Measurements from ENCODE around the gene MPZL1. TPM values are rescaled to one million over a fixed set of nuclear protein-coding genes. Genes with fewer than 3 reads are reported as not detected.

The MPZL1 gene
- total RNA-seq (60.6 TPM), polyA plus RNA-seq (ENCODE audit: insufficient read depth in 1 of 8, insufficient read length in 8 of 8, low replicate concordance in 1 of 8) (100 to 1,000 TPM in 1 of 8 donors, 10 to 100 TPM in 7; 67.1 to 112 (median 78.3) TPM)
- long read RNA-seq, donor 1, full-length matches to known transcripts, result 8 of 8 reads
- long read RNA-seq, donor 1, partial matches to known transcripts, result 0 of 8 reads
- long read RNA-seq, donor 1, other reads (novel, unspliced or antisense), result 0 of 8 reads
- long read RNA-seq, donor 2, result 0 reads
- long read RNA-seq, donor 3, full-length matches to known transcripts, result 11 of 11 reads
- long read RNA-seq, donor 3, partial matches to known transcripts, result 0 of 11 reads
- long read RNA-seq, donor 3, other reads (novel, unspliced or antisense), result 0 of 11 reads
- long read RNA-seq, donor 4, full-length matches to known transcripts, result 16 of 33 reads
- long read RNA-seq, donor 4, partial matches to known transcripts, result 17 of 33 reads
- long read RNA-seq, donor 4, other reads (novel, unspliced or antisense), result 0 of 33 reads
- long read RNA-seq, donor 5, full-length matches to known transcripts, result 44 of 57 reads
- long read RNA-seq, donor 5, partial matches to known transcripts, result 13 of 57 reads
- long read RNA-seq, donor 5, other reads (novel, unspliced or antisense), result 0 of 57 reads
- long read RNA-seq, donor 6, full-length matches to known transcripts, result 22 of 22 reads
- long read RNA-seq, donor 6, partial matches to known transcripts, result 0 of 22 reads
- long read RNA-seq, donor 6, other reads (novel, unspliced or antisense), result 0 of 22 reads
- long read RNA-seq, donor 7, full-length matches to known transcripts, result 23 of 89 reads
- long read RNA-seq, donor 7, partial matches to known transcripts, result 66 of 89 reads
- long read RNA-seq, donor 7, other reads (novel, unspliced or antisense), result 0 of 89 reads
- long read RNA-seq, donor 8, full-length matches to known transcripts, result 18 of 46 reads
- long read RNA-seq, donor 8, partial matches to known transcripts, result 28 of 46 reads
- long read RNA-seq, donor 8, other reads (novel, unspliced or antisense), result 0 of 46 reads
- long read RNA-seq, donor 9, full-length matches to known transcripts, result 14 of 14 reads
- long read RNA-seq, donor 9, partial matches to known transcripts, result 0 of 14 reads
- long read RNA-seq, donor 9, other reads (novel, unspliced or antisense), result 0 of 14 reads
- long read RNA-seq, donor 10, full-length matches to known transcripts, result 21 of 21 reads
- long read RNA-seq, donor 10, partial matches to known transcripts, result 0 of 21 reads
- long read RNA-seq, donor 10, other reads (novel, unspliced or antisense), result 0 of 21 reads
- long read RNA-seq, donor 11, full-length matches to known transcripts, result 29 of 29 reads
- long read RNA-seq, donor 11, partial matches to known transcripts, result 0 of 29 reads
- long read RNA-seq, donor 11, other reads (novel, unspliced or antisense), result 0 of 29 reads

- under 1% methylated on average over 52 of the region's 52 CpGs for WGBS (ENCODE audit: insufficient coverage)
- Histone ChIP-seq H3K9me3 (replicated peaks; ENCODE audit: control insufficient read depth, low read depth, low read length) (no peaks in the 10 kb centered on the region), H3K36me3 (ENCODE audit: control insufficient read depth, insufficient read depth, low read length) (no peaks in the 10 kb centered on the region), H3K27ac (ENCODE audit: low read length) (peak within 1 kb of the TSS; percentile 94), H3K4me1 (ENCODE audit: control insufficient read depth, insufficient read depth, low read length) (peaks cover 16% of the 10 kb centered on the region), H3K27me3 (ENCODE audit: control insufficient read depth, insufficient read depth, low read length) (no peaks in the 10 kb centered on the region), H3K4me3 (ENCODE audit: low read length) (peak within 1 kb of the TSS; percentile 72)
- DNase-seq, result peak; percentile 98
Observed at GRCh38 chr1:167721617-167722151, at the start of gene MPZL1. Gene MPZL1 (plus strand): TSS chr1:167721982. CDS start chr1:167722152, 170 bp downstream.

DNA sequence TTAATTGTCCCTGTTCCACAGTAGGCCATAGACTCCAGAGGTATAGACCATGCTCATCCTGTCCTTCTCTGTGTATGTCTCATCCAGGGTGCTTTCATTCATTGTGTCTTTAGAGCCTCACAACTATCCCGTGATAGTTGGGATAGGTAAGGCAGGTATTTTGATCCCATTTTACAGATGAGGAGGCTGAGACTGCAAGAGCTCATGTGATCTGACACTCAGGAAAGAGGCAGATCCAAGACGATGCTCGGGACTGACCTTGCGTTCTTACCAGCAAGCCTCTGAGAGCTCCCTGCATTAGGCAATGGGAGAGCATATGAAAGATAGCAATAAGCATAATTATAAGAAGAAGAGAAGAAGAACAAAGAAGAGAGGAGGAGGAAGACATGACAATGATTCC, 49.0 kb upstream of the MPZL1 start:
- Histone ChIP-seq H3K9me3 (replicated peaks; ENCODE audit: control insufficient read depth, low read depth, low read length) (no peaks in the 10 kb centered on the region), H3K36me3 (ENCODE audit: control insufficient read depth, insufficient read depth, low read length) (no peaks in the 10 kb centered on the region), H3K4me1 (ENCODE audit: control insufficient read depth, insufficient read depth, low read length) (peaks cover 27% of the 10 kb centered on the region), H3K27ac (ENCODE audit: low read length) (no peak overlapping the region), H3K4me3 (ENCODE audit: low read length) (no peak overlapping the region), H3K27me3 (ENCODE audit: control insufficient read depth, insufficient read depth, low read length) (no peaks in the 10 kb centered on the region)
- WGBS (ENCODE audit: insufficient coverage), result 100% methylated on average over 2 of the region's 4 CpGs
- DNase-seq, result no peak

DNA sequence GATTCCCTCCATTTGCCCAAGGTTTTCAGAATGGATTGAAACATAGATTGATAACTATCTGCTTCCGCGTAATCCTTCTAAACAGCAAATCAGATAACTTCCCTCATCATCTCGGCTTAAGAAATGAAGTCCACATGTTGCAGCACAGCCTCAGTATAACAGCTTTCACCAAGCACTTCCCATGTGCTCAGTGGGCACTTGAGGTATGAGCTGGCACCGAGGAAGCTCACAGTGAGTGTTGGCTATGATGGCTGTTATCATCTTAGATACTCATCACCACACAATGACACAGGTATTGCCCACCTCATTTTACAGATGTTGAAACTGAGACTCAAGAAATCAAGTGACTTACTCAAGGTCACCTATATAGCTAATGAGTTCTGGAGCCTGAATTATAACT, 48.5 kb upstream of the MPZL1 start:
- WGBS (ENCODE audit: insufficient coverage), result 60% methylated on average over 1 of the region's 4 CpGs
- H3K27ac ChIP-seq (ENCODE audit: low read length), result no peak overlapping the region
- H3K27me3 ChIP-seq (ENCODE audit: control insufficient read depth, insufficient read depth, low read length), result no peaks in the 10 kb centered on the region
- no peak for DNase-seq
- H3K4me1 ChIP-seq (ENCODE audit: control insufficient read depth, insufficient read depth, low read length), result peaks cover 24% of the 10 kb centered on the region
- no peaks in the 10 kb centered on the region for H3K9me3 ChIP-seq (replicated peaks; ENCODE audit: control insufficient read depth, low read depth, low read length)
- H3K4me3 ChIP-seq (ENCODE audit: low read length), result no peak overlapping the region
- no peaks in the 10 kb centered on the region for H3K36me3 ChIP-seq (ENCODE audit: control insufficient read depth, insufficient read depth, low read length)

DNA sequence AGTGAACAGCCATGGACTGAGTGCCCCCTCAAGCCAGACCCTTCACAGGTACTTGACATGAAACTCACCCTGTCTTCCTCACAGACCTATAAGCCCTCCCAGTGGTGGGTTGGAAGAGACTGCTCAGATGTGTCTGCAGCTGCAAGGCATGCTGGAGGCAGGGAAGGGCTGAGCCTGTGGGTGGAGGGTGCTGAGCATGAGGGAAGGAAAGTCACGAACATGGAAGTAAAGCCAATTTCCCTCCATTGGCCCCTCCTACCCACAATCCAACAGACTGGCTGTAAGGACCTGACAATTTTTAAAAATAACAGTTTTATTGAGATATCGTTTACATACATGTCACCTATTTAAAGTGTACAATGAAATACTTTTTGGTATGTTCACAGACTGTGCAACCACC, 47.6 kb upstream of the MPZL1 start:
- no peaks in the 10 kb centered on the region for H3K9me3 ChIP-seq (replicated peaks; ENCODE audit: control insufficient read depth, low read depth, low read length)
- no peak overlapping the region for H3K27ac ChIP-seq (ENCODE audit: low read length)
- WGBS (ENCODE audit: insufficient coverage), result no CpG with 5 or more reads among the region's 2 CpGs
- H3K4me1 ChIP-seq (ENCODE audit: control insufficient read depth, insufficient read depth, low read length), result peaks cover 24% of the 10 kb centered on the region
- no peak overlapping the region for H3K4me3 ChIP-seq (ENCODE audit: low read length)
- DNase-seq, result no peak
- no peaks in the 10 kb centered on the region for H3K36me3 ChIP-seq (ENCODE audit: control insufficient read depth, insufficient read depth, low read length)
- no peaks in the 10 kb centered on the region for H3K27me3 ChIP-seq (ENCODE audit: control insufficient read depth, insufficient read depth, low read length)

DNA sequence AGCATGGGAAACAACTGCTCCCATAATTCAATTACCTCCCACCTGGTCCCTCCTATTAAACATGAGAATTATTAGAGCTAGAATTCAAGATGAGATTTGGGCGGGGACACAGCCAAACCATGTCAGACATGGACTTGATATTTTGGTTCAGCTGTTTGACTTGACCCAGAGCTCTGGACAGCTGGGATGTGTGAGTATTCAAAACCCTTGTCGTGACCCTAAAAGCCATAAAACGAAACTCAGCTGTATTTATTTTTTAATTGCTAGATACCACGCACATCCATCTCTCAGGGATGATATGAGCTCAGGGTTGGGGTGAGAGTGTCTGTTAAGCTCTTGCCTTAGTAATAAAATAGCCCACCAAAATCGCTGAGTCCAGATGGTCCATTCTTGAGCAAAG, 46.3 kb upstream of the MPZL1 start:
- H3K9me3 ChIP-seq (replicated peaks; ENCODE audit: control insufficient read depth, low read depth, low read length), result no peaks in the 10 kb centered on the region
- H3K4me1 ChIP-seq (ENCODE audit: control insufficient read depth, insufficient read depth, low read length), result peaks cover 18% of the 10 kb centered on the region
- no peak for DNase-seq
- no peaks in the 10 kb centered on the region for H3K27me3 ChIP-seq (ENCODE audit: control insufficient read depth, insufficient read depth, low read length)
- no peaks in the 10 kb centered on the region for H3K36me3 ChIP-seq (ENCODE audit: control insufficient read depth, insufficient read depth, low read length)
- no peak overlapping the region for H3K27ac ChIP-seq (ENCODE audit: low read length)
- WGBS (ENCODE audit: insufficient coverage), result 75% methylated on average over 2 of the region's 5 CpGs
- no peak overlapping the region for H3K4me3 ChIP-seq (ENCODE audit: low read length)

GRCh38 chr1:167676205-167676915, 45.4 kb upstream of the MPZL1 start:
- no peak for DNase-seq
- Histone ChIP-seq H3K4me1 (ENCODE audit: control insufficient read depth, insufficient read depth, low read length) (peaks cover 21% of the 10 kb centered on the region), H3K27me3 (ENCODE audit: control insufficient read depth, insufficient read depth, low read length) (no peaks in the 10 kb centered on the region), H3K27ac (ENCODE audit: low read length) (no peak overlapping the region), H3K4me3 (ENCODE audit: low read length) (no peak overlapping the region), H3K36me3 (ENCODE audit: control insufficient read depth, insufficient read depth, low read length) (no peaks in the 10 kb centered on the region), H3K9me3 (replicated peaks; ENCODE audit: control insufficient read depth, low read depth, low read length) (no peaks in the 10 kb centered on the region)
- 82% methylated on average over 1 of the region's 2 CpGs for WGBS (ENCODE audit: insufficient coverage)

DNA sequence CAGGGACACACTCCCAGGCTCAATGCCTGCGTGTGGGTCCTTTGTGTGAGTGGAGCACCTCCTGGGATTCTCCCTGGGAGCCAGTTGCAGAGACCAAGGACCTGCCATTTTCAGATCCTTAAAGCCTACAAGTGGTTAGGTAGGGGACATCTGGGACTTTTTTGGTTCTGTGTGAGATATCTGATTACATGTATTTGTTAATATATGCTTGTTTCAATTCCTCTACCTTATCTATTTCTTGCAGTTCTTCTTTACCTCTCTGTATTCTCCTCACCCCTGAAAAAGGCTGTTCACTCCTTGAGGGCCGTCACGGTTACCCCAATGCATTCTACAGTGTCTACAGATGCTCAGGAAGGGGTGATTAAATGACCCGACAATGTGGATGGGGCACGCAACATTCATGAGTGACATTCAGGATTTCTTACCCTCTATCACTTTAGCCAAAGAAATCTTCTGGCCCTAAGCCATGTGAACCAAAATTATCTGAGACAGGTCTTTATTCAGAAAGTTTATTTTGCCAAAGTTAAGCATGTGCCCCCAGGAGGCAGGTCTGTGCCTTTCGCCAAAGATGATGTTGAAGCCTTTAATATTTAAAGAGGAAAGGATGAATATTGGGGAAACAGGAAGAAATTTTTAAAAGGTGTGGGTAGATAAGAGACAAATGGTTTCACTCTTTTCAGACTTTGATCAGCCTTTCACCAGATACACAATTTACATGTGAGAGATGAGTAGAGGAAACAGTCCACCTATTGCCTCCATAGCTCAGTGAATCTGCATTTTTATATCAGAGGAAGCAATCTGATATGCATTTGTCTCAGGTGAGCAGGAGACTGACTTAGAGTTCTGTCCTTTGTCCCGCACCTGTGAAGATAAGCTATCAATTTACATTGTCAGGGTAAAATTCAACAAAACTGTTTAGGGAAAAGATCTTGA, 44.6 kb upstream of the MPZL1 start:
- no peak for DNase-seq
- Histone ChIP-seq H3K27me3 (ENCODE audit: control insufficient read depth, insufficient read depth, low read length) (no peaks in the 10 kb centered on the region), H3K27ac (ENCODE audit: low read length) (no peak overlapping the region), H3K9me3 (replicated peaks; ENCODE audit: control insufficient read depth, low read depth, low read length) (no peaks in the 10 kb centered on the region), H3K4me1 (ENCODE audit: control insufficient read depth, insufficient read depth, low read length) (peaks cover 23% of the 10 kb centered on the region), H3K36me3 (ENCODE audit: control insufficient read depth, insufficient read depth, low read length) (no peaks in the 10 kb centered on the region), H3K4me3 (ENCODE audit: low read length) (no peak overlapping the region)
- 84% methylated on average over 5 of the region's 7 CpGs for WGBS (ENCODE audit: insufficient coverage)

GRCh38 chr1:167678422-167678821, 43.4 kb upstream of the MPZL1 start:
- Histone ChIP-seq H3K9me3 (replicated peaks; ENCODE audit: control insufficient read depth, low read depth, low read length) (no peaks in the 10 kb centered on the region), H3K4me3 (ENCODE audit: low read length) (no peak overlapping the region), H3K36me3 (ENCODE audit: control insufficient read depth, insufficient read depth, low read length) (no peaks in the 10 kb centered on the region), H3K4me1 (ENCODE audit: control insufficient read depth, insufficient read depth, low read length) (peaks cover 32% of the 10 kb centered on the region), H3K27ac (ENCODE audit: low read length) (no peak overlapping the region), H3K27me3 (ENCODE audit: control insufficient read depth, insufficient read depth, low read length) (no peaks in the 10 kb centered on the region)
- DNase-seq, result no peak
- WGBS (ENCODE audit: insufficient coverage), result 92% methylated on average over 8 of the region's 10 CpGs
